ENCODE data around the gene HIVEP3.

Gene HIVEP3

GRCh38 chr1:41804176-41804575 is 114.5 kb downstream of the HIVEP3 start:
- Histone ChIP-seq H3K27ac (ENCODE audit: low read depth, low read length) (no peak overlapping the region), H3K36me3 (ENCODE audit: insufficient read depth, low read length) (no peaks in the 10 kb centered on the region), H3K9ac (ENCODE audit: low read length) (no peak overlapping the region), H3K4me3 (ENCODE audit: low read depth in 1 of 2, low read length in 2 of 2) (no peak overlapping the region), H3K4me1 (ENCODE audit: insufficient read depth, low read length) (no peaks in the 10 kb centered on the region), H3K9me3 (ENCODE audit: low read length) (no peaks in the 10 kb centered on the region), H3K27me3 (ENCODE audit: control insufficient read depth in 1 of 2, insufficient read depth in 2 of 2, low read length in 2 of 2) (no peaks in the 10 kb centered on the region)

- no peaks in the 10 kb centered on the region for H3K4me1 ChIP-seq (ENCODE audit: insufficient read depth, low read length)
- no peaks in the 10 kb centered on the region for H3K9me3 ChIP-seq (ENCODE audit: low read length)
- no peaks in the 10 kb centered on the region for H3K36me3 ChIP-seq (ENCODE audit: insufficient read depth, low read length)
- H3K27me3 ChIP-seq (ENCODE audit: control insufficient read depth in 1 of 2, insufficient read depth in 2 of 2, low read length in 2 of 2) = no peaks in the 10 kb centered on the region
- H3K4me3 ChIP-seq (ENCODE audit: low read depth in 1 of 2, low read length in 2 of 2) = no peak overlapping the region
- no peak overlapping the region for H3K27ac ChIP-seq (ENCODE audit: low read depth, low read length)
- no peak overlapping the region for H3K9ac ChIP-seq (ENCODE audit: low read length)
Measured at GRCh38 chr1:41803656-41804055, 115.1 kb downstream of the HIVEP3 start.

GRCh38 chr1:41802532-41803501 is 115.9 kb downstream of the HIVEP3 start:
- Histone ChIP-seq H3K4me1 (ENCODE audit: insufficient read depth, low read length) (no peaks in the 10 kb centered on the region), H3K9ac (ENCODE audit: low read length) (no peak overlapping the region), H3K9me3 (ENCODE audit: low read length) (no peaks in the 10 kb centered on the region), H3K36me3 (ENCODE audit: insufficient read depth, low read length) (no peaks in the 10 kb centered on the region), H3K4me3 (ENCODE audit: low read depth in 1 of 2, low read length in 2 of 2) (no peak overlapping the region), H3K27me3 (ENCODE audit: control insufficient read depth in 1 of 2, insufficient read depth in 2 of 2, low read length in 2 of 2) (no peaks in the 10 kb centered on the region), H3K27ac (ENCODE audit: low read depth, low read length) (no peak overlapping the region)

- Histone ChIP-seq H3K4me1 (ENCODE audit: insufficient read depth, low read length) (no peaks in the 10 kb centered on the region), H3K36me3 (ENCODE audit: insufficient read depth, low read length) (no peaks in the 10 kb centered on the region), H3K27ac (ENCODE audit: low read depth, low read length) (no peak overlapping the region), H3K9ac (ENCODE audit: low read length) (no peak overlapping the region), H3K27me3 (ENCODE audit: control insufficient read depth in 1 of 2, insufficient read depth in 2 of 2, low read length in 2 of 2) (no peaks in the 10 kb centered on the region), H3K9me3 (ENCODE audit: low read length) (no peaks in the 10 kb centered on the region), H3K4me3 (ENCODE audit: low read depth in 1 of 2, low read length in 2 of 2) (no peak overlapping the region)
Measured at GRCh38 chr1:41800311-41800829, 118.4 kb downstream of the HIVEP3 start.

- H3K27ac ChIP-seq (ENCODE audit: low read depth, low read length) = no peak overlapping the region
- no peak overlapping the region for H3K4me3 ChIP-seq (ENCODE audit: low read depth in 1 of 2, low read length in 2 of 2)
- H3K4me1 ChIP-seq (ENCODE audit: insufficient read depth, low read length) = no peaks in the 10 kb centered on the region
- no peaks in the 10 kb centered on the region for H3K36me3 ChIP-seq (ENCODE audit: insufficient read depth, low read length)
- H3K27me3 ChIP-seq (ENCODE audit: control insufficient read depth in 1 of 2, insufficient read depth in 2 of 2, low read length in 2 of 2) = no peaks in the 10 kb centered on the region
- no peak overlapping the region for H3K9ac ChIP-seq (ENCODE audit: low read length)
- no peaks in the 10 kb centered on the region for H3K9me3 ChIP-seq (ENCODE audit: low read length)
Measured at GRCh38 chr1:41799723-41800122, 119.0 kb downstream of the HIVEP3 start.

GRCh38 chr1:41799205-41799604 is 119.5 kb downstream of the HIVEP3 start:
- H3K4me3 ChIP-seq (ENCODE audit: low read depth in 1 of 2, low read length in 2 of 2) = no peak overlapping the region
- no peak overlapping the region for H3K9ac ChIP-seq (ENCODE audit: low read length)
- H3K27me3 ChIP-seq (ENCODE audit: control insufficient read depth in 1 of 2, insufficient read depth in 2 of 2, low read length in 2 of 2) = no peaks in the 10 kb centered on the region
- no peaks in the 10 kb centered on the region for H3K4me1 ChIP-seq (ENCODE audit: insufficient read depth, low read length)
- no peak overlapping the region for H3K27ac ChIP-seq (ENCODE audit: low read depth, low read length)
- H3K36me3 ChIP-seq (ENCODE audit: insufficient read depth, low read length) = no peaks in the 10 kb centered on the region
- H3K9me3 ChIP-seq (ENCODE audit: low read length) = no peaks in the 10 kb centered on the region

- Histone ChIP-seq H3K27me3 (ENCODE audit: control insufficient read depth in 1 of 2, insufficient read depth in 2 of 2, low read length in 2 of 2) (no peaks in the 10 kb centered on the region), H3K9ac (ENCODE audit: low read length) (no peak overlapping the region), H3K4me1 (ENCODE audit: insufficient read depth, low read length) (no peaks in the 10 kb centered on the region), H3K4me3 (ENCODE audit: low read depth in 1 of 2, low read length in 2 of 2) (no peak overlapping the region), H3K36me3 (ENCODE audit: insufficient read depth, low read length) (no peaks in the 10 kb centered on the region), H3K27ac (ENCODE audit: low read depth, low read length) (no peak overlapping the region), H3K9me3 (ENCODE audit: low read length) (no peaks in the 10 kb centered on the region)
Measured at GRCh38 chr1:41795205-41795762, 123.4 kb downstream of the HIVEP3 start.

- Histone ChIP-seq H3K9me3 (ENCODE audit: low read length) (no peaks in the 10 kb centered on the region), H3K9ac (ENCODE audit: low read length) (no peak overlapping the region), H3K27ac (ENCODE audit: low read depth, low read length) (no peak overlapping the region), H3K36me3 (ENCODE audit: insufficient read depth, low read length) (no peaks in the 10 kb centered on the region), H3K4me3 (ENCODE audit: low read depth in 1 of 2, low read length in 2 of 2) (no peak overlapping the region), H3K4me1 (ENCODE audit: insufficient read depth, low read length) (no peaks in the 10 kb centered on the region), H3K27me3 (ENCODE audit: control insufficient read depth in 1 of 2, insufficient read depth in 2 of 2, low read length in 2 of 2) (no peaks in the 10 kb centered on the region)
Measured at GRCh38 chr1:41794031-41794430, 124.7 kb downstream of the HIVEP3 start.

- Histone ChIP-seq H3K9ac (ENCODE audit: low read length) (no peak overlapping the region), H3K9me3 (ENCODE audit: low read length) (no peaks in the 10 kb centered on the region), H3K27ac (ENCODE audit: low read depth, low read length) (no peak overlapping the region), H3K4me3 (ENCODE audit: low read depth in 1 of 2, low read length in 2 of 2) (no peak overlapping the region), H3K27me3 (ENCODE audit: control insufficient read depth in 1 of 2, insufficient read depth in 2 of 2, low read length in 2 of 2) (no peaks in the 10 kb centered on the region), H3K36me3 (ENCODE audit: insufficient read depth, low read length) (no peaks in the 10 kb centered on the region), H3K4me1 (ENCODE audit: insufficient read depth, low read length) (no peaks in the 10 kb centered on the region)
Measured at GRCh38 chr1:41792485-41792770, 126.3 kb downstream of the HIVEP3 start.

GRCh38 chr1:41791667-41792484 is 126.8 kb downstream of the HIVEP3 start:
- Histone ChIP-seq H3K4me1 (ENCODE audit: insufficient read depth, low read length) (no peaks in the 10 kb centered on the region), H3K27ac (ENCODE audit: low read depth, low read length) (no peak overlapping the region), H3K4me3 (ENCODE audit: low read depth in 1 of 2, low read length in 2 of 2) (no peak overlapping the region)

GRCh38 chr1:41790351-41790750 is 128.4 kb downstream of the HIVEP3 start:
- Histone ChIP-seq H3K36me3 (ENCODE audit: insufficient read depth, low read length) (no peaks in the 10 kb centered on the region), H3K27me3 (ENCODE audit: control insufficient read depth in 1 of 2, insufficient read depth in 2 of 2, low read length in 2 of 2) (no peaks in the 10 kb centered on the region), H3K9me3 (ENCODE audit: low read length) (no peaks in the 10 kb centered on the region), H3K9ac (ENCODE audit: low read length) (no peak overlapping the region), H3K4me1 (ENCODE audit: insufficient read depth, low read length) (no peaks in the 10 kb centered on the region), H3K27ac (ENCODE audit: low read depth, low read length) (no peak overlapping the region), H3K4me3 (ENCODE audit: low read depth in 1 of 2, low read length in 2 of 2) (no peak overlapping the region)

More at GRCh38 chr1:41791667-41792484, 126.8 kb downstream of the HIVEP3 start:
- Histone ChIP-seq H3K9me3 (ENCODE audit: low read length) (no peaks in the 10 kb centered on the region), H3K9ac (ENCODE audit: low read length) (no peak overlapping the region), H3K27me3 (ENCODE audit: control insufficient read depth in 1 of 2, insufficient read depth in 2 of 2, low read length in 2 of 2) (no peaks in the 10 kb centered on the region), H3K36me3 (ENCODE audit: insufficient read depth, low read length) (no peaks in the 10 kb centered on the region)
